Prostate gland (tissue), 2 donors: ENCODE data around the gene BCAP31.

Experiments
- POLR2A ChIP-seq: fragments of 450-650 bp; IDR thresholded peaks from one replicate; pipeline ENCODE4 v1.6.1; 2016; ENCODE audit warnings: antibody characterized with exemption, mild to moderate bottlenecking
- TF ChIP-seq, protein P1 (sequence below), 4 experiments: fragments of 200-600 bp in 2 of 4; fragments of 450-650 bp in 2 of 4; sonication (generic) in 2 of 4; IDR thresholded peaks; 1 replicate in 3 of 4; 2 replicates in 1 of 4; pipeline ENCODE4 v1.5.1; 2016 to 2019; ENCODE audit warnings: antibody characterized with exemption in 4 of 4, mild to moderate bottlenecking in 2 of 4, moderate library complexity in 2 of 4

DNA sequence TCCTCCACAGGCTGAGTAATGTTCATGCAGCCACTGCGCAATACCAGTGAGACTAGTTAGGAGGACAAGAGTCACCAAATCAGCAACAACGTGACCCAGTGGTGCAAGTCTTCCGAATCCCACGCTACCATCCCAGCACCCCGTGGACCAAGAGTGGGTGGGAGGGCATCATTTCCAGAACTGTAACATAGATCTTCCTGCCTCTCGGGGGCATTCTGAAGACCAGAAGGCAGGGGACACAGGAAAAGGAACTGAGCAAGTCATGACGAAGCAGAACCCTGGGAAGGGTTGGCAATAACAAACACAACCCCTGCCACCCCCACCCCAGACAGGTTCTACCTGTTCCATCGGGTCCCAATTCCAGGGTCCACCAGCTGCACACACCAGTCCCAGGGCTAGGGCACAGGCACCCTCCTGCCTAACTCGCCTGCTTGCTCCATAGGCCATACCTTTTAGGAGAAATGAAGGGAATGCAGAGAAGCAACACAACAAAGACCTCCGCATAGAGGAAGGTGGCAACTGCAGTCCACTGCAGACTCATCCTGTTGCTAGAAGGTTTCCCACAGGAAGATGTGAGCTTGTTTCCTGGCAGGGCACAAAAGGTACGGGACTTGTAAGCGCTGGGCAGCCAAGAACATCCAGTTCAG, 1.4 kb downstream of the BCAP31 start:
- TF ChIP-seq, protein P1, sequence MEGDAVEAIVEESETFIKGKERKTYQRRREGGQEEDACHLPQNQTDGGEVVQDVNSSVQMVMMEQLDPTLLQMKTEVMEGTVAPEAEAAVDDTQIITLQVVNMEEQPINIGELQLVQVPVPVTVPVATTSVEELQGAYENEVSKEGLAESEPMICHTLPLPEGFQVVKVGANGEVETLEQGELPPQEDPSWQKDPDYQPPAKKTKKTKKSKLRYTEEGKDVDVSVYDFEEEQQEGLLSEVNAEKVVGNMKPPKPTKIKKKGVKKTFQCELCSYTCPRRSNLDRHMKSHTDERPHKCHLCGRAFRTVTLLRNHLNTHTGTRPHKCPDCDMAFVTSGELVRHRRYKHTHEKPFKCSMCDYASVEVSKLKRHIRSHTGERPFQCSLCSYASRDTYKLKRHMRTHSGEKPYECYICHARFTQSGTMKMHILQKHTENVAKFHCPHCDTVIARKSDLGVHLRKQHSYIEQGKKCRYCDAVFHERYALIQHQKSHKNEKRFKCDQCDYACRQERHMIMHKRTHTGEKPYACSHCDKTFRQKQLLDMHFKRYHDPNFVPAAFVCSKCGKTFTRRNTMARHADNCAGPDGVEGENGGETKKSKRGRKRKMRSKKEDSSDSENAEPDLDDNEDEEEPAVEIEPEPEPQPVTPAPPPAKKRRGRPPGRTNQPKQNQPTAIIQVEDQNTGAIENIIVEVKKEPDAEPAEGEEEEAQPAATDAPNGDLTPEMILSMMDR (IDR thresholded peaks at IDR 0.05): no peak
- no peak for TF ChIP-seq POLR2A
